Mesodermal cell (in vitro differentiated cells): ENCODE data around the gene CFAP126.

ENCODE experiments used
- H3K27ac ChIP-seq: 2 replicates; pipeline ENCODE4 v1.7.0; 2013; ENCODE audit warnings: mild to moderate bottlenecking, low read depth, low read length, moderate library complexity; ENCODE audit not compliant: severe bottlenecking
- H3K36me3 ChIP-seq: 2 replicates; pipeline ENCODE4 v1.7.1; 2013; ENCODE audit warnings: mild to moderate bottlenecking, low read length, moderate library complexity; ENCODE audit not compliant: control insufficient read depth, insufficient read depth
- H3K4me1 ChIP-seq: one replicate; pipeline ENCODE4 v1.7.1; 2013; ENCODE audit warnings: mild to moderate bottlenecking, low read length; ENCODE audit not compliant: insufficient read depth, control insufficient read depth, poor library complexity, severe bottlenecking
- H3K4me3 ChIP-seq: 2 replicates; pipeline ENCODE4 v1.7.0; 2013; ENCODE audit warnings: low read length, control low read depth, mild to moderate bottlenecking; ENCODE audit not compliant: insufficient read depth, poor library complexity, severe bottlenecking; ENCODE audit errors: extremely low read depth
- H3K9me3 ChIP-seq: 2 replicates; pipeline ENCODE4 v1.7.1; 2013; ENCODE audit warnings: mild to moderate bottlenecking, low read length, moderate library complexity; ENCODE audit not compliant: control insufficient read depth
- WGBS, 2 experiments: methylation state at CpG; one replicate each; pipeline ENCODE4 v1.1.5; 2013; ENCODE audit warnings: missing lambda C conversion rate in 2 of 2; ENCODE audit not compliant: insufficient coverage in 2 of 2; 5-methylcytosine and 5-hydroxymethylcytosine counted together

CFAP126 gene

DNA sequence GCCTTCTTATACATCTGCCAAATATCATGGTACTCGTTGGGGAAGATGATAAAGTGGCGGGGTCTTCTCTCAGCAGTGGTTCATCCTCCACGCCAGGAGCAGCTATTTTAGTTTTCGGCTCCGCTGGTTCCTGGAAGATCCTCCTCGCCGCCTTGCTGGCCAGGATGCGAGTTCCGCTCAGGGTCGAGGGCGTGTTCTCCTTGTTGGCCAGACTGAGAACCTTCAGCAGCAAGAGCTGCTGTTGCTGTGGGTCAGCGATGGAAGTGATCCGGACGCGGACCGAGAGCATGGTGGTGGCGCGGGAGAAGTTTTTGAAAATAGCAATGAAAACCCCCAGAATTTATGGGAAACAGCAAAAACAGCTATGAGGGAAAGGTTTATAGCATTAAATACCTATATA lies 11.4 kb upstream of the CFAP126 start:
- Histone ChIP-seq H3K36me3 (no peaks in the 10 kb centered on the region), H3K9me3 (no peaks in the 10 kb centered on the region), H3K4me3 (no peak overlapping the region), H3K4me1 (no peaks in the 10 kb centered on the region), H3K27ac (no peak overlapping the region)
- WGBS, 2 experiments: 94 to 98% methylated on average over 12 to 14 of the region's 18 CpGs

DNA sequence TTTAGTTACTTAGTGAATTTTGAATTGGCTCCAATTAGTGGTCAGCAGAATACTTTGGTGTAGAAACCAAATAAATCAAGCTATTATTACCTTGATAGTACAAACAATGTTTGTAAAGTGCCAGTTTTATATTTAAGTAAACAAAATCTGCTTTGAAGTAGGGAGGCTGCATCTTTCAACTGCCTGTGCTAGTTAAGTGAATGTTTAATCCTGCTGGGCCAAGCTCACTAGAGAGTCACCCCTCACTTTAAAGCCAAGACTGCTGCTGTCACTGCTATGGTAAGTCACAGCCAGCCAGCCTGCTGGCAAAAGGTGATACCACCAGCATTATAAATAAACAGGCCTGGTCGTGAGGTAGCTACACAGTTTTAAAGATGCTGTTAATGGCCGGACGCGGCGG lies 10.3 kb upstream of the CFAP126 start:
- WGBS, 2 experiments: 83 to 100% methylated on average over 1 to 5 of the region's 5 CpGs
- H3K4me1 ChIP-seq: no peaks in the 10 kb centered on the region
- no peaks in the 10 kb centered on the region for H3K36me3 ChIP-seq
- H3K27ac ChIP-seq: no peak overlapping the region
- no peak overlapping the region for H3K4me3 ChIP-seq
- H3K9me3 ChIP-seq: no peaks in the 10 kb centered on the region

DNA sequence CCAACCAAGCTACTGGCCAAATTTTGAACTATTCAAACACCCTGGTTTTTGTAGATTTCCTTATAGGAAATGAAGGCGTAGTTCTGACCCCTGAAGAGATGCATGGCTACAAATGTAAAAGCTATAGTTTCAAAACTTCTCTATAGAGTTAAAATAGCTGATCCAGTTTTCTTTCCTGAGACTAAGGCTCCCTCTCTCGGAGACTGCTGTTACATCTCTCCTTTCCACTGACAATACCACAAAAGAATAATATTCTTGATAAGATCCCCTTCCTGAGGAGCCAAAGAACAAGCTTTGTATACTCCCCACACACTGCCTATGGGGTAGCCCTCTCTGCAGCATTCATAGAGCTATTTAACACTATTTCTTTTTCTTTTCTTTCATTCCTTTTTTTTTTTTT lies 6.7 kb upstream of the CFAP126 start:
- no peak overlapping the region for H3K4me3 ChIP-seq
- H3K4me1 ChIP-seq: no peaks in the 10 kb centered on the region
- WGBS, 2 experiments: 67 to 71% methylated on average over 1 of the region's 2 CpGs
- H3K9me3 ChIP-seq: no peaks in the 10 kb centered on the region
- no peaks in the 10 kb centered on the region for H3K36me3 ChIP-seq
- H3K27ac ChIP-seq: no peak overlapping the region

DNA sequence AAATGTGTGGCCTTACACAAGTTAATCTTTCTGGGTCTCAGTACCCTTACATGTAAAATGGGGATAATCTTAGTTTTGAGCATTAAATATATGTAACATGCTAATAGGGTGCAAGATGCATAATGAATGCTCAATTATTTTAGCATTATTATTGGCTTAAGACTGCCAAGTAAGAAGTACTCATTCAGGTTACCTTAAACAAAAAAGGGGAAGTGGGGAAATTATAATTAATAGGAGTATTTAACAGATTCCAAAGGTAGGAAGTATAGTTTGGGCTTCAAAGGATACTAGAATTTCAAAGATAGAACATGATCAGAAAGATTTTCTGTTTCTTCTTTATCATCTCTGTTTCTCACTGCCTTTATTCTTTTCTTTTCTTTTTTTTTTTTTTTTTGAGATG lies 5.8 kb upstream of the CFAP126 start:
- Histone ChIP-seq H3K27ac (no peak overlapping the region), H3K36me3 (peaks cover 2% of the 10 kb centered on the region), H3K4me3 (no peak overlapping the region), H3K4me1 (no peaks in the 10 kb centered on the region), H3K9me3 (no peaks in the 10 kb centered on the region)

DNA sequence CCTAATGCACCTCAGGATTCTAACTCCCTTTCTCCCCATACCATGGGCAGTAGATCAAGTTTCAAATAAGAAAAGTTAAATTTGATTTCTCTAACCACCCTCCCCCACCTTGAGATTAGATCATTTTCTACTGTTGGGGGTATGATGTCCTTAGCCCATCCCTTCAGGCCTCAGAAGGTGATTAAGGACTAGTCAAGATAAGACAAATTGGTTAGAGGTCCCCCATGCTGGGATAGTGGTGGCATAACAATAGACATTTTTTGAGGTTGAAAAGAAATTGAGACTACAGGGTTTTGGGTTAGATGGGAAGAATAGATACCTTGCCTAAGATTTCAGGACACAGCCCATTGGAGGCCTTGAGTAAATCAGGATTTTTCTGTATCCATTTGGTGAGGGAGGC lies 2.5 kb downstream of the CFAP126 start:
- Histone ChIP-seq H3K4me3 (no peak overlapping the region), H3K4me1 (no peaks in the 10 kb centered on the region), H3K27ac (no peak overlapping the region), H3K36me3 (peaks cover 48% of the 10 kb centered on the region), H3K9me3 (no peaks in the 10 kb centered on the region)

DNA sequence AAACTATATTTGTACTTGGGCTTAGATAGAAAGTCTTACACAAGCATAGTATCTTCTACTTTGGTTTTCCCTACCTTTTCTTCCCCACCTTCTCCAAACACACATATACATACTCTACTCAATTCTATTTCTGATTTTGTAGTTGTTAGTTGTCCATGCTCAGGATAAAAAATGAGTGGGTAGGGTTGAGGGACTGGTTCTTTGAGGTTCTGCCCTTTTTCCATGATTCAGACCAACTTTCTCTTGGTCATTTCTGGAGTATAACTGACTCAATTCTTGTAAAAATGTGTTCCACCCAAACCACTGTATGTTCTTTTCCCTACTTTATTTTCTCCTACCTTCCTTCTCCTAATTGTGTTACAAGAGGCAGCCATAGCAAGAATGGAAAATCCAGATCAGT lies 3.3 kb downstream of the CFAP126 start:
- H3K27ac ChIP-seq: no peak overlapping the region
- peaks cover 57% of the 10 kb centered on the region for H3K36me3 ChIP-seq
- H3K4me1 ChIP-seq: no peaks in the 10 kb centered on the region
- no peak overlapping the region for H3K4me3 ChIP-seq
- no peaks in the 10 kb centered on the region for H3K9me3 ChIP-seq

DNA sequence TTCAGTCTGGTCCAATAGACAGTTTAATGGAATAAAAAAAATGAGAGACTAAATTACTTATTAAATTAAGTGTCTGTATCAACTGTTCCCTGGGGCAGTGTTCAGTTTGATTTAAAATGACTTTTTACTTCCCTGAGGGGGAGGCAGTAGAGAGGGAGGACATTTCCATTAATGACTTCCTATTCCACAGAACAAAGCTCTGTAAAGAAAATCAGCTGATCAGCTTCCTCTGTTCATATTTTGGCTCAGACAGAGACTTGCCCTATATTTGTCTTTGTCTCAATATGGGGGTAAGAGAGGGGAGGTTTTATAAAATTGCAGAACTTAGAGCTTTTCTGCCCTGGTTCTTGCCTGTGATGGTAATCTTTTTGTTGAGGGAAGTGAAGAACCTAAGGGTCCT lies 8.4 kb downstream of the CFAP126 start:
- peaks cover 51% of the 10 kb centered on the region for H3K36me3 ChIP-seq
- H3K4me1 ChIP-seq: no peaks in the 10 kb centered on the region
- no peak overlapping the region for H3K4me3 ChIP-seq
- H3K9me3 ChIP-seq: no peaks in the 10 kb centered on the region
- H3K27ac ChIP-seq: peak overlapping the region; percentile 16

DNA sequence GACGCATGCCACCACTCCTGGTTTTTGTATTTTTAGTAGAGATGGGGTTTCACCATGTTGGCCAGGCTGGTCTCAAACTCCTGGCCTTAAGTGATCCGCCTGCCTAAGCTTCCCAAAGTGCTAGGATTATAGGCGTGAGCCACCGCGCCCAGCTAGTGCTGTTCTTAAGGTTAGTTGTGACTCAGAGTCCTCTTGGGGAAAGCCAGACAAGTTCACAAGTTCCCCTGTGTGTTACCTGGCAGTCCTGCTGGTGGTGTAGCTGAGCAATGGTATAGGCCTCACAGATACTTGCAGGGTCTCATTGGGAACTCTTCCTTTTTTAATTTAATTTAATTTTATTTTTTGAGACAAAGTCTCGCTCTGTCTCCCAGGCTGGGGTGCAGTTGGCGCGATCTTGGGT lies 10.6 kb downstream of the CFAP126 start:
- Histone ChIP-seq H3K27ac (no peak overlapping the region), H3K4me3 (no peak overlapping the region), H3K4me1 (no peaks in the 10 kb centered on the region), H3K36me3 (peaks cover 50% of the 10 kb centered on the region), H3K9me3 (no peaks in the 10 kb centered on the region)
- WGBS, 2 experiments: 94 to 100% methylated on average over 7 to 8 of the region's 8 CpGs

DNA sequence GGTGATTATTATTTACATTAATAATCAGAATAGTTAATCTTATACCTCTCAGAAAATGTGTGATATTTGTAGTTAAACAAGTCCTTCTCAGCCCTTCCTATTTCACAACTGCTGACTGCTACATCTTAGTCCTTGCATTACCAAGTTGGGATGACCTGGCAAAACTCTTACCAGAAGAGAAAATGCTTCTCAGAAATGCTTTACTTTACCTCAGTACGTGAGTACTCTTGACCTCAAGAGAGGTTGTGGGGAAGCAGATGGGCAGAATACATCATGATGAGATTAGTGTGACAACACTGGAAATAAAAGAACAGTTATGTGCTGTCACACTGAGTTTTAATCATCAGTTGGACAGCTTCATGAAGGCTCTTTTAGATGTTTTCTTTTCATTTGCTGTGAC lies 16.2 kb downstream of the CFAP126 start:
- 83 to 100% methylated on average over 1 of the region's 1 CpG for WGBS, 2 experiments
- Histone ChIP-seq H3K4me3 (no peak overlapping the region), H3K9me3 (no peaks in the 10 kb centered on the region)

DNA sequence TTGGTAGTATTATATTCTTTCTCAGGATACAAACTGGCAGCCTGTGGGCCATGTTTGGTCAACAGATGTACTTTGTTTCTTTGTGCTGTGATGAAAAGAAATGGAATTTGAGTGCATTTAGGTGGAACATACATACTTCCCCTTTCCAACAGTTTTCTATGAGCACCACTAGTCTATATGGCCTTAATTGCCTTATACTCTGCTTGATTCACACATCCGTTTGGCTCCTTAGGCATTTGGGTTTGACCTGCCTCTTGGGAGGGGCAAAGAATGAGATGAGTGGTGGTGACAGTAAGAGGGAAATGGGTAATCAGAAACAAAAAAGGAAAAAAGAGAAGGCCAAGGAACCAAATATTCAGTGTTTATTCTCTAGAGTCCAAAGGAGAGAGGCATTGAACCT lies 17.0 kb downstream of the CFAP126 start:
- H3K36me3 ChIP-seq: peaks cover 41% of the 10 kb centered on the region
- WGBS, 2 experiments: 100% methylated on average over 1 of the region's 1 CpG
- H3K4me1 ChIP-seq: no peaks in the 10 kb centered on the region
- H3K27ac ChIP-seq: no peak overlapping the region
- no peak overlapping the region for H3K4me3 ChIP-seq
- no peaks in the 10 kb centered on the region for H3K9me3 ChIP-seq

More for the DNA sequence above, 16.2 kb downstream of the CFAP126 start:
- no peaks in the 10 kb centered on the region for H3K4me1 ChIP-seq
- no peak overlapping the region for H3K27ac ChIP-seq
- peaks cover 39% of the 10 kb centered on the region for H3K36me3 ChIP-seq

DNA sequence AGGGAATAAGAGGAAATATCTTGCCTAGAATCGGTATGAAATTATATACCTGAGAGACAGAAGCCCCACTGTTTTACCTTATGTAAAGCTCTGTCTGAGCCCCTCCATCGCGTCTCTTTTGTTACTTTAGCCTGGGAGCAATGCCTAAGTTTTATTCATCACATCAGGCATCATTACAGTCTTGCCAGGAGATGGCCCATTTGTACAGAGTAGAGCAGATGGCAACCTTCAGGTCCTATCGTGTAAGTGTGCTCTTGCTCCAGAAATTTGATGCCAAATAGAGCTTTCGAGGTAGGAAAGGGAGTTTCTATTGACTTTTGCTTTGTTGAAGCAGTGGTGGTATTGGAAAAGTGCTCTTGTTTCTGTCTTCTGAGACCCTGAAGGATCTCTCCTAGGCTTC lies 24.9 kb downstream of the CFAP126 start:
- WGBS, 2 experiments: 94 to 95% methylated on average over 5 of the region's 5 CpGs
- peaks cover 65% of the 10 kb centered on the region for H3K36me3 ChIP-seq

DNA sequence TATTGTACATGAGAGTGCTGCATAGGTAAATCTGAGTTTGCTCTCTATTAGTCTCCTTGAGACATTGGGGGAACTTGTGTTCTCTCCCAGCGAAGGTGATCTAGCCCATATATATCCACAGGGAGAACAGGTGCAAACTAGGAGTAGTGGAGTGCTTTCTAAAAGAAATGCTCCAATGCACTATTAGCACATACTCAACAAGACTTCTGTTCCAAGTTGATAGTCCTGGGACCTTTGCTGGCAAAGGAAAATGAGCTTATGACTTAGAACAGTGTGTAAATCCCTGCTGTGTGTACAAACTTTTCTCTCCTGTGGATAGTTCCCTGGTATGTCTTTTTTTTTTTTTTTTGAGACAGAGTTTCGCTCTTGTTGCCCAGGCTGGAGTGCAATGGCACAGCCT lies 25.5 kb downstream of the CFAP126 start:
- no peaks in the 10 kb centered on the region for H3K4me1 ChIP-seq
- WGBS, 2 experiments: 100% methylated on average over 1 of the region's 2 CpGs; no CpG with 5 or more reads in 1 of the 2 experiments
- H3K27ac ChIP-seq: no peak overlapping the region
- peaks cover 71% of the 10 kb centered on the region for H3K36me3 ChIP-seq
- no peaks in the 10 kb centered on the region for H3K9me3 ChIP-seq
- H3K4me3 ChIP-seq: no peak overlapping the region

More for the DNA sequence above, 24.9 kb downstream of the CFAP126 start:
- Histone ChIP-seq H3K27ac (no peak overlapping the region), H3K9me3 (no peaks in the 10 kb centered on the region), H3K4me1 (no peaks in the 10 kb centered on the region), H3K4me3 (no peak overlapping the region)
